GM10847 (cell line): ENCODE results near the gene LRRC8B.

Experiments
- POLR2A ChIP-seq: IDR thresholded peaks from 2 replicates; pipeline ENCODE4 v1.6.1; 2011; ENCODE audit not compliant: insufficient read length; ENCODE audit errors: extremely low read depth

Gene LRRC8B

GRCh38 chr1:89519779-89520358 is 4.8 kb upstream of the LRRC8B start:
- no peak for TF ChIP-seq POLR2A

GRCh38 chr1:89523572-89524368 is 859 bp upstream of the LRRC8B start:
- TF ChIP-seq POLR2A = no peak

- TF ChIP-seq POLR2A = no peak
Measured at GRCh38 chr1:89525169-89525855, 683 bp downstream of the LRRC8B start.

- TF ChIP-seq POLR2A = no peak
Measured at GRCh38 chr1:89527256-89527655, 2.6 kb downstream of the LRRC8B start.

- no peak for TF ChIP-seq POLR2A
Measured at GRCh38 chr1:89527750-89528381, 3.2 kb downstream of the LRRC8B start.

GRCh38 chr1:89528382-89528780 is 3.8 kb downstream of the LRRC8B start:
- TF ChIP-seq POLR2A = no peak

- no peak for TF ChIP-seq POLR2A
Measured at GRCh38 chr1:89529196-89529595, 4.6 kb downstream of the LRRC8B start.

- TF ChIP-seq POLR2A = no peak
Measured at GRCh38 chr1:89530444-89531089, 5.9 kb downstream of the LRRC8B start.

- no peak for TF ChIP-seq POLR2A
Measured at GRCh38 chr1:89531480-89532139, 7.0 kb downstream of the LRRC8B start.

- no peak for TF ChIP-seq POLR2A
Measured at GRCh38 chr1:89532228-89532627, 7.6 kb downstream of the LRRC8B start.

GRCh38 chr1:89532866-89533265 is 8.2 kb downstream of the LRRC8B start:
- no peak for TF ChIP-seq POLR2A

GRCh38 chr1:89535537-89535936 is 10.9 kb downstream of the LRRC8B start:
- no peak for TF ChIP-seq POLR2A

- no peak for TF ChIP-seq POLR2A
Measured at GRCh38 chr1:89536555-89537341, 12.1 kb downstream of the LRRC8B start.

GRCh38 chr1:89538361-89538760 is 13.7 kb downstream of the LRRC8B start:
- TF ChIP-seq POLR2A = no peak
